Left colon (tissue), 2 donors: ENCODE data around the gene DHRS12. TPM values are rescaled to one million over a fixed set of nuclear protein-coding genes. Genes with fewer than 3 reads are reported as not detected.
"Not testable (repeated sequence)": the region's sequence is repeated elsewhere in the genome, so short reads cannot be mapped to it uniquely, and the experiment has no call there.

Experiments
- ATAC-seq: fragments of 200-7000 bp; cut with Tn5 transposase; one replicate; pipeline ENCODE4 v1.9.1; 2020; ENCODE audit warnings: mild to moderate bottlenecking, moderate library complexity
- DNase-seq, 2 donors: peaks; one replicate each; pipeline ENCODE4 v3.0.0-alpha.2; 2020
- intact Hi-C, 2 donors: fragments of 100-400 bp; cut with DNase I in 1 of 2; cut with micrococcal nuclease in 1 of 2; formaldehyde crosslinking; loops; one replicate each; pipeline versions ENCODE4 v1.11.2 to v1.14.0; 2022; cut with DNase I, micrococcal nuclease
- total RNA-seq, 2 donors: library from RNA; stranded (reverse); fragmentation: NEBNext Ultra II Directional; extraction: Animal tissue kit (Norgen Biotek cat#: 25700); gene quantifications; one replicate each; pipeline ENCODE4 v1.2.1, GENCODE V29; 2021
- donor health status: DM: no; HTN: no; CAD: no.
- donor health status: DM: yes; HTN: yes; CAD: no.

DHRS12 gene
- total RNA-seq, 2 donors from 2014 or later = 15.2 to 15.3 TPM

DNA sequence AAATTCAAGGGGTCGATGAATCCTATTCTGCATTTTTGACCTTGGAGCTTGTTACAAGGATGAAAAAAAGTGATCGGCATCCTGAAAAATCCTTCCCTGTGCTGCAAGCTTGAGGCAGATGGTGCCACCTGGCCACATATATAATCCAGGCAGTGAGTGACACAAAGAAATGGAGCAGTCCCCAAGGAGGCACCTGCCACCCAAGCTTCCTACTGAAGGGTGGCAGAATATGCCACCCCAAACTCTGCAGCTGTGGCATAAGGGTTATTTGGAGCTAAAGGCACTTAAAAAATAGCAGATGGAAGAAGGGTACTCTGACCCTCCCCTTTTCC lies 25.6 kb upstream of the DHRS12 start:
- DNase-seq = no peak
- intact Hi-C loops = no loop called here
- no peak for ATAC-seq

GRCh38 chr13:51828730-51829567 lies 25.0 kb upstream of the DHRS12 start:
- no peak for ATAC-seq
- intact Hi-C loops = no loop called here
- DNase-seq = no peak

DNA sequence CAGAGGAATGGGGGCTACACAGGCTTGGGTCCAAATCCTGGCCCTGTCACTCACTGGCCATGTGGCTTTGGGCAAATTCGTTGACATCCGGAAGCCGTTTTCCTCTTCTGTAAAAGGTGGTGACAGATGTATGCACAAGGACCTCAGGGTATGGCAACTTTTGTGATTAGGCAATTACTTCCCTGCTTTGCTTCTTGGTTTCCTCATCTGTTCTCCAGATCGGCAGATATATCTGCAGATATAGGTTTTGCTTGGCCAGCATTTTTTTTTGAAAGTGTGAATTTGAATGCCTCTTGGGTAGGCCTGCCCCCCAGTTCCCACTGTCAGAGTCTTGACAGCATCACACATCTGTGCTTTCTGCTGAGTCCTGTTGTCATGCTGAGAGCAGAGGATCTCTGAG lies 23.3 kb upstream of the DHRS12 start:
- intact Hi-C loops = no loop called here
- ATAC-seq (no peak), DNase-seq (no peak)

- ATAC-seq = no peak
- intact Hi-C loops = no loop called here
- DNase-seq = peak in 1 of 2 donors; percentile 68
Measured at GRCh38 chr13:51826606-51827005, 22.6 kb upstream of the DHRS12 start.

DNA sequence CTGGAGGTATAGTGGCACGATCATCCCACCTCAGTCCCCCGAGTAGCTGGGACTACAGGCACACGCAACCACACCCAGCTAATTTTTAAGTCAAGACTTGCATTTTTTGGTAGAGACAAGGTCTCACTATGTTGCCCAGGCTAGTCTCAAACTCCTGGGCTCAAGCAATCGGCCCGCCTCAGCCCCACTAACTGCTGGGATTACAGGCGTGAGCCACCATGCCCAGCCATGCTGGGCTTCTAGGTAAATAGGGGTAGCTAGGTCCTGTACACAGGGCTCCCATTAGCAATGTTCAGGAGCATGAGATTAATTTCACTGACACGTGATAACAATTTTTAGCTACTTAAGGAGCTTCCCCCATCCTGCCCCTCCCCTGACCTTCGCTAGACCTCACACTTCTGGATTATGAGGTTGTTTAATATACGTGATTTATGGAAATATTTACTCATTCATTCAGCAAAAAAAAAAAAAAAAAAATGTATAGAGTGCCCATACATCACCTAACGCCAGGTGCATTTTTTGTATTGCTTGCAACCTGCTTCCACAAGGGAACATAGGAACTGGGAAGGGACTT lies 21.8 kb upstream of the DHRS12 start:
- DNase-seq (no peak), ATAC-seq (no peak)
- intact Hi-C loops = no loop called here

DNA sequence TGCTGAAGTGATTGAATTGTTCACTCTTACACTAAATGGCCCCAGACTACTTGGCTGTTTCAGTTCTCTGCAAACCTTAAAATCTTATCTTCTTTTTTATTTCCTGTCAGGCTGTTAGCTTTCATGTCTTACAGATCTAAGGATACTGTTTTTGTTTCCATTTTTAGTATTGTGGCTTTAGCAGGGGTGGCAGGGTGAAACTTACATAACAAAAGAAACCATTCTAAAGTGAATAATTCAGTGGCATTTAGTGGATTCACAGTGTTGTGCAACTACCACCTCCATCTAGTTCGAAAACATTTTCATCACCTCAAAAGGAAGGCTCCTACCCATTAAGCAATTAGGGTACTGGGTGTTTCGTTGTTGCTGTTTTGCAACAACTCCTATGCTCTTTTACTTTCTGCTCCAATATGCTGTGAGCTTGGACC lies 21.2 kb upstream of the DHRS12 start:
- intact Hi-C loops = no loop called here
- DNase-seq (no peak), ATAC-seq (no peak)

- ATAC-seq, DNase-seq, intact Hi-C loops: not testable (repeated sequence)
Measured at GRCh38 chr13:51824712-51825111, 20.7 kb upstream of the DHRS12 start.

DNA sequence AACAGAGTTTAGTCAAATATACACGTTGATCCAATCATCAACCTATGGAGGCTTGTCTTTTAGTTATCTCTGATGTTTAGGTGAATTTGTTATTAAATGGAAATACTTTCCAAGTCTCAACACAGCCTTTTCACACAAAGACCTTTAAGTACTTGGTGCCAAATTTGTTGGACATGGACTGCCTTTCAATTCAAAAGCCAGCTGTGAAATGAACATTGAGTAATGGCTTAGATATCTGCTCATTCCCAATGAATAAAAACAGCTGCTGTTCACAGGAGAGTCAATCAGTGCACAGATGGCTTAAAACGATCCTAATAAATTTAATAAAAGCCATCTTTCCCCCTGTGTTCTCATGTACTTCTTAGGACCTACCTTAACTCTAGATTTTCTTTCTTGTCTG lies 19.9 kb upstream of the DHRS12 start:
- intact Hi-C loops = no loop called here
- ATAC-seq (no peak), DNase-seq (no peak)

DNA sequence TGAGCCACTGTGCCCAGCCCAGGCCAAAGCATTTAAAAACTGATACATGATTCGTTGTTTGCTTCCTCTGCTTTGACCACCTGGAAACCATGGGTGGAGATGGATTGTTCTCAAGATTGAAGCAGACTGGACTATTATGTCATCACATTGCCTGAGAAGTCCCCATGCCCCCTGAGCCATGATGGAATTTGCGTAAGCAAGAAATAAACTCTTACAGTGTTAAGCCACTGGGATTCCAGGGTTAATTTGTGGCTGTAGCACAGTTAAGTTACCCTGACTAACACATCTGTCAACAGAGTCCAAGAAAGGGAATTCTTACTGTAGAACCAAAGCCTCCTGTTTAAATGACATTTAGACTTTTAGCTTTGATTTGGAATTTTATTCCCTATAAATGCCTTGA lies 19.4 kb upstream of the DHRS12 start:
- no peak for DNase-seq
- no peak for ATAC-seq
- intact Hi-C loops = no loop called here

DNA sequence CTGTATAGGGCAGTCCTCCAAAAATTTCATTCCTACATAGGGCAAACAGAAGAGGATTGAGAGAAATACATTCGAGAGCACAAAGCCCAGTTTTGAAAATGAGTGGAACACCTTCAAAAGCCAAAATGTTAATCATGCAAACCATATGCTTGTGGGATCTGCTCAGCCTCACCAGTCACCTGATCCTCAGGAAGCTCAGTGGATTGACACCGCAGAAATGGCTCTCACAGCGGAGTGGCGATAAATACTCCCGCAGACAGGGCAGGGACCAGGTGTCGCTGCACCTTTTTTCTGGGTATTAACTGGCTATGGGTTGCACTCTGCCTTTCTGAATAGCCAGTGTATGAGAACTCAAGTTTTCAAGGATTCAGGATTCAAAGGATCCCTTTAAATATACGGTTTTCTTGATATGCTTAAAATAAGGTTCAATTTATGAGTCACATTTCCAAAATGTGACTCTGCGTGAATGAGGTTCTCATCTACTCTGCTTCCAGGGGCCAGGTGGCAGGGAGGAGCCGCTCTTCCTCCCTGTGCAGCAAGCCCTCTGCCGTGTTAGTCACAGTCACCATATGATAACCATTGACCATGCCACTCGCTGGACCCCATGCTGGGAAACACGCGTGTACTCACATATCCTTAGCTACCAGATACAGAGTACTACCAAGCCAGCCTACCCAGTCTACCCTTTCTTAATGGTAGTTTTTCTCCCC lies 18.3 kb upstream of the DHRS12 start:
- no peak for ATAC-seq
- intact Hi-C loops = no loop called here
- no peak for DNase-seq

DNA sequence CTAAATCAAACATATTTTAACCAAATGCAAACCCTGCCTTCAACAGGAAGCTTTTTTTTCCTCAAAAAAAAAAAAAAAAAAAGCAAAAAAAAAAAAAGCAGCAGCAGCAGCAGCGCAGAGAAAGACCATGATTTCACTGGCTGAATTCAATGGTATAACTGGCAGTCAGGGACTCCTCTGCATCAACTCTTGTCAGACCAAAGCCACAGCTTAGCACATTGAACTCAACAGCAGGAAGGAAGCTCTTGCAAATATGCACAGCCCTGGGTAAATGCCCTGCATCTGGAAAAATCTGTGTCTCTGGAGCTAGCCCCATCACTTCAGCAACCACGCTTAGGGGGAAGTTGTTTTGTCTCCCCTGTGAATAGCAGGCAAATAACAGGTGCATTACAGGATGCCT lies 17.6 kb upstream of the DHRS12 start:
- DNase-seq (no peak), ATAC-seq (no peak)
- intact Hi-C loops = no loop called here

DNA sequence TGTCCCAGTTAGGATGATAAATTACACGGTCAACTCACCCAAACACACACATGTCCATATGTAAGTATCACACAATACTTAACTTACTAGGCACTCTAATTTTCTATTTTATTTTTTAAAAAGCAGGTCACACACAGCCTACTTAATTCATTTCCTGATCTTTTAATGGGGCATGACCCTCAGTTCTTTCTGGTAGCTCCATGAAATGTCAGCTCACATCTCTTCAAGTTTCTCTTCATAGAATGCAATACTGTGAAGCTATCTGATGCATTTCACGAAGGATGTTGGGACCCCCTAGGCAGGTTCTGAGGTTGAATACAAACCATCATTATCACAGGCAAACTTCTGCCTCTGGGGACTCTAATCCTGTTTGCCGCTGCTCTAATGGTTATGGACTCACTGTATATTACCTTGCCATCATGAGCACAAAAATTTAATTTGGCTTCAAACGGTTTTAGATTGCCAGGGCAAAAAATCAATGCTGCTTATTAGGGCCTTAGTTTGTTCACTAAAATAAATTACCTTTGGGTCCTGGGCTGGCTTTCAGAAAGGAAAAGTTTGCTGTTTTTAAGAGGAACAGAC lies 16.1 kb upstream of the DHRS12 start:
- intact Hi-C loops = no loop called here
- DNase-seq = no peak
- ATAC-seq = no peak

- intact Hi-C loops = loop anchor here in 1 of 2 donors (10.0 kb wide), 1 partner anchor 365 kb away; the partner anchor contains the start of gene INTS6
- no peak for DNase-seq
Measured at GRCh38 chr13:51819544-51819943, 15.6 kb upstream of the DHRS12 start.

GRCh38 chr13:51818781-51819511 lies 15.0 kb upstream of the DHRS12 start:
- DNase-seq (no peak), ATAC-seq (no peak)
- intact Hi-C loops = loop anchor here in 1 of 2 donors (10.0 kb wide), 1 partner anchor 364 kb away; the partner anchor contains the start of gene INTS6

More at GRCh38 chr13:51819544-51819943, 15.6 kb upstream of the DHRS12 start:
- ATAC-seq = no peak

GRCh38 chr13:51818276-51818675 lies 14.3 kb upstream of the DHRS12 start:
- intact Hi-C loops = loop anchor here in 1 of 2 donors (10.0 kb wide), 1 partner anchor 363 kb away; the partner anchor contains the start of gene INTS6

GRCh38 chr13:51817717-51818116 lies 13.8 kb upstream of the DHRS12 start:
- no peak for DNase-seq
- no peak for ATAC-seq
- intact Hi-C loops = loop anchor here in 1 of 2 donors (10.0 kb wide), 1 partner anchor 363 kb away; the partner anchor contains the start of gene INTS6

More at GRCh38 chr13:51818276-51818675, 14.3 kb upstream of the DHRS12 start:
- DNase-seq = no peak
- no peak for ATAC-seq

DNA sequence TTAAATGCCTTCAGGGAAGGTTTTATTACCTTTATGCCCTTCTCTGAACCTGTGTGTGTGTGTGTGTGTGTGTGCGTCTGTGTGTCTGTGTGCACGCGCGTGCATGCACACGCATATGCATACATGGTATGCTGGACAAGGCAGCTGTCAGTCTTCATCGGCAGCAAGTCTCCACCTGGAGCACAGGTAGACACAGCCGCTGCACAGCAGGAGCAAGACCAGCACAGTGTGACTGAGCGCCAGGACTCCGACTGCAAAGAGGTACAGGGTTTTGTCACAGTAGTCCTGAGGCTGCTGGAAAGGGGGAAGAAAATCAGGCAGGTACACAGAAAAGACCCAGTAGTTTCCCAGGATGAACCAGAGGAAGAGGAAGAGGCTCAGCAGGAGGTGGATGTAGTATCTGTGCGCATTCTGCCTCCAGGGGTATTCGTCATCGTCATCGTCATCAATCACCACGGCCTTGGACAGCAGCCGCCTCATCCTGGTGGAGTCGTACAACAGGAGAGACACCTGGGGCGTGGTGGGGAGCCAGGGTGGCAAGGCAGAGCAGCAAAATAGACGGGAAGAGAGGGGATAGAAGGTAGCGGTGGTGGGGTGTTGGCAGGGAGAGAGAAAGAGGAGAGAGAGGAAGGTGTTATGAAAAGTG lies 12.8 kb upstream of the DHRS12 start:
- intact Hi-C loops = loop anchor here in 1 of 2 donors (10.0 kb wide), 1 partner anchor 362 kb away; the partner anchor contains the start of gene INTS6
- DNase-seq (no peak), ATAC-seq (no peak)

DNA sequence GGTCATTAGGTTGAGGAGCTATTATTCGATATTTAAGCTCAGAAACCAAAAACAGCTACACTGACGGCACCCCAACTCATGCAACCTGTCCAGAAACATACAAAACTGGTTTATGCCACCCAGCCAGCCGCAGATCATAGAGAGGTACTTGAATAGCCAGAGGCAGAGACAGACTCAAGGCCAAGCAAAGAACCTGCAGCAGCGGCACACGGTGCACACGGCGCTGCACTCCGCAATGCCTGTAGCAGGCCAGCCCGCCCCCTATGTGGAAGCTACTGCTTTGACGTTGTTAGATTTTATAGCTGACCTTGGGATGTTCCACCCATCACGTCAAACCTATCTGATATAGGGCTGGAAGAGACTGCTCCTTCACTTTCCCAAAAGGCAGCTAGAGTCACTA lies 11.9 kb upstream of the DHRS12 start:
- intact Hi-C loops = loop anchor here in 1 of 2 donors (10.0 kb wide), 1 partner anchor 361 kb away; the partner anchor contains the start of gene INTS6
- DNase-seq (peak in 1 of 2 donors; percentile 53), ATAC-seq (peak; percentile 87)
